Fibroblast of skin of abdomen (primary cell): ENCODE measurements around the gene TM4SF4.

Experiments
- DNase-seq: peaks from one replicate; pipeline ENCODE4 v3.0.0-alpha.2; 2013

TM4SF4 gene

GRCh38 chr3:149514471-149514870, 40.0 kb downstream of the TM4SF4 start:
- DNase-seq = no peak

- DNase-seq = no peak
Observed at GRCh38 chr3:149515249-149515648, 40.8 kb downstream of the TM4SF4 start.

- DNase-seq = no peak
Observed at GRCh38 chr3:149516920-149517319, 42.4 kb downstream of the TM4SF4 start.

- no peak for DNase-seq
Observed at GRCh38 chr3:149519912-149520311, 45.4 kb downstream of the TM4SF4 start.

- DNase-seq = no peak
Observed at GRCh38 chr3:149523512-149524299, 49.2 kb downstream of the TM4SF4 start.

- no peak for DNase-seq
Observed at GRCh38 chr3:149527531-149528339, 53.2 kb downstream of the TM4SF4 start.

- DNase-seq = no peak
Observed at GRCh38 chr3:149528340-149528650, 53.8 kb downstream of the TM4SF4 start.

GRCh38 chr3:149529099-149529498, 54.6 kb downstream of the TM4SF4 start:
- no peak for DNase-seq

- DNase-seq = no peak
Observed at GRCh38 chr3:149532489-149533180, 58.1 kb downstream of the TM4SF4 start.

GRCh38 chr3:149534082-149534481, 59.6 kb downstream of the TM4SF4 start:
- DNase-seq = no peak

GRCh38 chr3:149534671-149535332, 60.3 kb downstream of the TM4SF4 start:
- peak; percentile 68 for DNase-seq

- no peak for DNase-seq
Observed at GRCh38 chr3:149535333-149535685, 60.8 kb downstream of the TM4SF4 start.

- peak; percentile 69 for DNase-seq
Observed at GRCh38 chr3:149536429-149536828, 61.9 kb downstream of the TM4SF4 start.

GRCh38 chr3:149538371-149538770, 63.9 kb downstream of the TM4SF4 start:
- DNase-seq = no peak

GRCh38 chr3:149541091-149541491, 66.6 kb downstream of the TM4SF4 start:
- DNase-seq = peak; percentile 53

- peak; percentile 71 for DNase-seq
Observed at GRCh38 chr3:149542375-149543312, 68.1 kb downstream of the TM4SF4 start.

- no peak for DNase-seq
Observed at GRCh38 chr3:149545049-149545448, 70.6 kb downstream of the TM4SF4 start.

- DNase-seq = peak; percentile 70
Observed at GRCh38 chr3:149547413-149547812, 72.9 kb downstream of the TM4SF4 start.

- peak; percentile 87 for DNase-seq
Observed at GRCh38 chr3:149547954-149548668, 73.6 kb downstream of the TM4SF4 start.

- DNase-seq = no peak
Observed at GRCh38 chr3:149548669-149549065, 74.2 kb downstream of the TM4SF4 start.

GRCh38 chr3:149551500-149551899, 77.0 kb downstream of the TM4SF4 start:
- DNase-seq = no peak
